Measurements from ENCODE around the gene PCSK5. TPM values are rescaled to one million over a fixed set of nuclear protein-coding genes. Genes with fewer than 3 reads are reported as not detected.

Gene PCSK5
- total RNA-seq, 2 donors from 2014 or later: 41.2 to 63.7 TPM

DNA sequence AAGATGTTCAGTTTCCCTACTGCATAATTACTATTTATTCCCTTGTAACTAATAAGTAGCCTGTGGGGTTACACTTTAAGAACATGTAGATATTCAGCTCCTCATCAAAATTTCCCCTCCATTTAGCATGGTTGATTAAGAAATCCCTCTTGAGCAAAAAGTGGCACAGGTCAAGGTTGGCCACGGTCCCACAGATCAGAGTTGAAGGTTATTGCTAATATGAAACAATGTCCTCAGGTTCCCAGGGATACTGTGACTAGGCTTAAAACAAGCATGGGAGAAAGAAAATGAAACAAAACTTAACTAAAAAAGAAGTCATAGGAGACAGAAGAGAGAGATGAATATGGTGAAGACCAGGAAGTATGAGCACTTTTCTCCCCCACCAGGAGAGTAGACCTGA is 439.6 kb downstream of the PCSK5 start:
- ATAC-seq (ENCODE audit: insufficient number of reproducible peaks, low FRiP score, low read depth) (no peak), DNase-seq (ENCODE audit: low spot score) (no peak)
- TF ChIP-seq, protein P1, sequence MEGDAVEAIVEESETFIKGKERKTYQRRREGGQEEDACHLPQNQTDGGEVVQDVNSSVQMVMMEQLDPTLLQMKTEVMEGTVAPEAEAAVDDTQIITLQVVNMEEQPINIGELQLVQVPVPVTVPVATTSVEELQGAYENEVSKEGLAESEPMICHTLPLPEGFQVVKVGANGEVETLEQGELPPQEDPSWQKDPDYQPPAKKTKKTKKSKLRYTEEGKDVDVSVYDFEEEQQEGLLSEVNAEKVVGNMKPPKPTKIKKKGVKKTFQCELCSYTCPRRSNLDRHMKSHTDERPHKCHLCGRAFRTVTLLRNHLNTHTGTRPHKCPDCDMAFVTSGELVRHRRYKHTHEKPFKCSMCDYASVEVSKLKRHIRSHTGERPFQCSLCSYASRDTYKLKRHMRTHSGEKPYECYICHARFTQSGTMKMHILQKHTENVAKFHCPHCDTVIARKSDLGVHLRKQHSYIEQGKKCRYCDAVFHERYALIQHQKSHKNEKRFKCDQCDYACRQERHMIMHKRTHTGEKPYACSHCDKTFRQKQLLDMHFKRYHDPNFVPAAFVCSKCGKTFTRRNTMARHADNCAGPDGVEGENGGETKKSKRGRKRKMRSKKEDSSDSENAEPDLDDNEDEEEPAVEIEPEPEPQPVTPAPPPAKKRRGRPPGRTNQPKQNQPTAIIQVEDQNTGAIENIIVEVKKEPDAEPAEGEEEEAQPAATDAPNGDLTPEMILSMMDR (IDR thresholded peaks at IDR 0.05): no peak

GRCh38 chr9:76333388-76333787 is 442.9 kb downstream of the PCSK5 start:
- Histone ChIP-seq H3K36me3 (no peaks in the 10 kb centered on the region), H3K27me3 (replicated peaks; ENCODE audit: insufficient read depth) (no peaks in the 10 kb centered on the region), H3K4me1 (ENCODE audit: control insufficient read depth in 1 of 2, low read depth in 2 of 2) (no peaks in the 10 kb centered on the region), H3K27ac (no peak overlapping the region), H3K9me3 (no peaks in the 10 kb centered on the region), H3K4me3 (no peak overlapping the region)
- DNase-seq (ENCODE audit: low spot score) (no peak), ATAC-seq (ENCODE audit: insufficient number of reproducible peaks, low FRiP score, low read depth) (no peak)
- TF ChIP-seq, protein P1 (IDR thresholded peaks at IDR 0.05): no peak

More for the DNA sequence above, 439.6 kb downstream of the PCSK5 start:
- H3K4me3 ChIP-seq: no peak overlapping the region
- no peak overlapping the region for H3K27ac ChIP-seq
- H3K27me3 ChIP-seq (replicated peaks; ENCODE audit: insufficient read depth): no peaks in the 10 kb centered on the region
- H3K9me3 ChIP-seq: no peaks in the 10 kb centered on the region
- H3K36me3 ChIP-seq: no peaks in the 10 kb centered on the region
- no peaks in the 10 kb centered on the region for H3K4me1 ChIP-seq (ENCODE audit: control insufficient read depth in 1 of 2, low read depth in 2 of 2)

GRCh38 chr9:76333964-76334363 is 443.5 kb downstream of the PCSK5 start:
- H3K27ac ChIP-seq: no peak overlapping the region
- no peak for ATAC-seq (ENCODE audit: insufficient number of reproducible peaks, low FRiP score, low read depth)
- no peaks in the 10 kb centered on the region for H3K27me3 ChIP-seq (replicated peaks; ENCODE audit: insufficient read depth)
- H3K4me3 ChIP-seq: no peak overlapping the region
- no peaks in the 10 kb centered on the region for H3K9me3 ChIP-seq
- DNase-seq (ENCODE audit: low spot score): no peak
- no peaks in the 10 kb centered on the region for H3K36me3 ChIP-seq
- TF ChIP-seq, protein P1 (IDR thresholded peaks at IDR 0.05): no peak
- no peaks in the 10 kb centered on the region for H3K4me1 ChIP-seq (ENCODE audit: control insufficient read depth in 1 of 2, low read depth in 2 of 2)

DNA sequence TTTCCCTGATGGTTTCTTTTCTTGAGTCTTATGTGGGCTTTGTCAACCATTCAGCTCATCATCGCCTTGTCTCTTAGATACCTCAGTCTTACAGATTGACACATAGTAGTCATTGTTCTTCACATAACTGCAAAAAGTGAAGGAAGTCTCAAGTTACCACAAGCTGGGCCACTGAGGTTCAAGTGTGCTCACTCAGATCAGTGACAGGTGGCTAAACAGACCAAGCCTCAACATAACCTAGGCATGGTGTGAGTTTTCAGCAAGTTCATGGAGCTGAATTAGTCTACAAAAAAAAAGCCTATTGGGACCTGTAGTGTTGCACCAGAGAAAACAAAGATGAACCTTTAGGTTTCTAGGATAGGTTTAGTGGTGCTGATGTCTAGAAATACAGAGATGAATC is 445.6 kb downstream of the PCSK5 start:
- H3K4me3 ChIP-seq: no peak overlapping the region
- no peaks in the 10 kb centered on the region for H3K9me3 ChIP-seq
- no peak for DNase-seq (ENCODE audit: low spot score)
- no peak for ATAC-seq (ENCODE audit: insufficient number of reproducible peaks, low FRiP score, low read depth)
- H3K27me3 ChIP-seq (replicated peaks; ENCODE audit: insufficient read depth): no peaks in the 10 kb centered on the region
- no peaks in the 10 kb centered on the region for H3K36me3 ChIP-seq
- H3K27ac ChIP-seq: no peak overlapping the region
- TF ChIP-seq, protein P1 (IDR thresholded peaks at IDR 0.05): no peak
- H3K4me1 ChIP-seq (ENCODE audit: control insufficient read depth in 1 of 2, low read depth in 2 of 2): no peaks in the 10 kb centered on the region

- ATAC-seq (ENCODE audit: insufficient number of reproducible peaks, low FRiP score, low read depth): no peak
- no peak overlapping the region for H3K4me3 ChIP-seq
- H3K27me3 ChIP-seq (replicated peaks; ENCODE audit: insufficient read depth): no peaks in the 10 kb centered on the region
- TF ChIP-seq, protein P1 (IDR thresholded peaks at IDR 0.05): no peak
- H3K4me1 ChIP-seq (ENCODE audit: control insufficient read depth in 1 of 2, low read depth in 2 of 2): no peaks in the 10 kb centered on the region
- H3K27ac ChIP-seq: no peak overlapping the region
- DNase-seq (ENCODE audit: low spot score): no peak
- H3K9me3 ChIP-seq: no peaks in the 10 kb centered on the region
- H3K36me3 ChIP-seq: no peaks in the 10 kb centered on the region
Observed at GRCh38 chr9:76338418-76338817, 447.9 kb downstream of the PCSK5 start.

Measured in thoracic aorta (tissue), 2 donors.